Activated CD8-positive, alpha-beta memory T cell treated with anti-CD3 and anti-CD28 coated beads for 36 hours (primary cell): ENCODE data around the gene PHF19. TPM values are rescaled to one million over a fixed set of nuclear protein-coding genes. Genes with fewer than 3 reads are reported as not detected.

Source experiments
- CTCF ChIA-PET: fragments of 350-600 bp; sonication (Branson Sonifier 250); formaldehyde crosslinking; loops from one replicate; lab custom pipeline; 2021; ENCODE audit warnings: antibody characterized with exemption; lab: Charles Lee
- POLR2A ChIA-PET: fragments of 350-600 bp; sonication (Branson Sonifier 250); formaldehyde crosslinking; loops from one replicate; lab custom pipeline; 2021; ENCODE audit warnings: antibody characterized with exemption; lab: Charles Lee
- total RNA-seq, 2 experiments: library from RNA; stranded (reverse); gene quantifications; one replicate each; pipeline ENCODE4 v1.2.3, GENCODE V29; 2021

PHF19 gene
- total RNA-seq, 2 experiments from 2014 or later: 174 TPM

GRCh38 chr9:120830865-120831264, 46.1 kb downstream of the PHF19 start:
- CTCF ChIA-PET: interaction anchor here (0.5 kb wide), 1 partner anchor 187 kb away, joined by 3 read pairs; no protein-coding TSS in a partner anchor
- POLR2A ChIA-PET: no interaction called here

- POLR2A ChIA-PET: no interaction called here
- CTCF ChIA-PET: no interaction called here
Observed at GRCh38 chr9:120830151-120830550, 46.8 kb downstream of the PHF19 start.

GRCh38 chr9:120829650-120830049, 47.3 kb downstream of the PHF19 start:
- ChIA-PET CTCF (no interaction called here), POLR2A (no interaction called here)

GRCh38 chr9:120820095-120820494, 56.9 kb downstream of the PHF19 start:
- POLR2A ChIA-PET: no interaction called here
- CTCF ChIA-PET: no interaction called here

- ChIA-PET CTCF (no interaction called here), POLR2A (no interaction called here)
Observed at GRCh38 chr9:120818595-120818994, 58.4 kb downstream of the PHF19 start.

- CTCF ChIA-PET: no interaction called here
- POLR2A ChIA-PET: no interaction called here
Observed at GRCh38 chr9:120815075-120815474, 61.9 kb downstream of the PHF19 start.

GRCh38 chr9:120808931-120809330, 68.1 kb downstream of the PHF19 start:
- ChIA-PET POLR2A (no interaction called here), CTCF (no interaction called here)

GRCh38 chr9:120807607-120808379, 69.2 kb downstream of the PHF19 start:
- ChIA-PET POLR2A (no interaction called here), CTCF (no interaction called here)

Other genes with a start within 250 kb of the PHF19 start
- gene MEGF9, start 162.7 kb downstream of the PHF19 start, total RNA-seq: 1 to 10 TPM; 5.6 to 5.7 TPM
- 10 to 100 TPM; 68.3 to 72.5 TPM for gene FBXW2, start 83.8 kb downstream of the PHF19 start, total RNA-seq
- gene PSMD5, start 34.3 kb downstream of the PHF19 start, total RNA-seq: 10 to 100 TPM; 63.0 to 68.1 TPM
- gene TRAF1, start 49.6 kb upstream of the PHF19 start, total RNA-seq: 100 to 1,000 TPM; 260 to 261 TPM
- gene C5, start 173.1 kb upstream of the PHF19 start, total RNA-seq: 1 to 10 TPM; 1.2 to 1.3 TPM
- gene CNTRL, start 197.8 kb upstream of the PHF19 start, total RNA-seq: 10 to 100 TPM; 57.0 to 59.0 TPM